ENCODE data around the gene TRA2B. TPM values are rescaled to one million over a fixed set of nuclear protein-coding genes. Genes with fewer than 3 reads are reported as not detected.

The TRA2B gene
- total and polyA plus RNA-seq, 12 donors, result 78.2 to 242 (median 106) TPM

- no peaks in the 10 kb centered on the region for H3K4me1 ChIP-seq (replicated peaks in 1 of 2)
- intact Hi-C loops (cut with DNase I), result no loop called here
- H3K36me3 ChIP-seq (replicated peaks in 1 of 2), result no peaks in the 10 kb centered on the region
- H3K27me3 ChIP-seq, result no peaks in the 10 kb centered on the region
- DNase-seq, result no peak
- H3K4me3 ChIP-seq, result no peak overlapping the region
- WGBS, 4 donors, result 85 to 96% (median 93%) methylated on average over 2 of the region's 2 CpGs
- TF ChIP-seq POLR2A (IDR thresholded peaks at IDR 0.05), result no peak
- TF ChIP-seq, protein P1, sequence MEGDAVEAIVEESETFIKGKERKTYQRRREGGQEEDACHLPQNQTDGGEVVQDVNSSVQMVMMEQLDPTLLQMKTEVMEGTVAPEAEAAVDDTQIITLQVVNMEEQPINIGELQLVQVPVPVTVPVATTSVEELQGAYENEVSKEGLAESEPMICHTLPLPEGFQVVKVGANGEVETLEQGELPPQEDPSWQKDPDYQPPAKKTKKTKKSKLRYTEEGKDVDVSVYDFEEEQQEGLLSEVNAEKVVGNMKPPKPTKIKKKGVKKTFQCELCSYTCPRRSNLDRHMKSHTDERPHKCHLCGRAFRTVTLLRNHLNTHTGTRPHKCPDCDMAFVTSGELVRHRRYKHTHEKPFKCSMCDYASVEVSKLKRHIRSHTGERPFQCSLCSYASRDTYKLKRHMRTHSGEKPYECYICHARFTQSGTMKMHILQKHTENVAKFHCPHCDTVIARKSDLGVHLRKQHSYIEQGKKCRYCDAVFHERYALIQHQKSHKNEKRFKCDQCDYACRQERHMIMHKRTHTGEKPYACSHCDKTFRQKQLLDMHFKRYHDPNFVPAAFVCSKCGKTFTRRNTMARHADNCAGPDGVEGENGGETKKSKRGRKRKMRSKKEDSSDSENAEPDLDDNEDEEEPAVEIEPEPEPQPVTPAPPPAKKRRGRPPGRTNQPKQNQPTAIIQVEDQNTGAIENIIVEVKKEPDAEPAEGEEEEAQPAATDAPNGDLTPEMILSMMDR (IDR thresholded peaks at IDR 0.05), result no peak
- H3K27ac ChIP-seq, result no peak overlapping the region
- H3K9me3 ChIP-seq (replicated peaks in 1 of 3), result no peaks in the 10 kb centered on the region
These were observed 70.2 kb downstream of the TRA2B start for GRCh38 chr3:185867650-185868049.

DNA sequence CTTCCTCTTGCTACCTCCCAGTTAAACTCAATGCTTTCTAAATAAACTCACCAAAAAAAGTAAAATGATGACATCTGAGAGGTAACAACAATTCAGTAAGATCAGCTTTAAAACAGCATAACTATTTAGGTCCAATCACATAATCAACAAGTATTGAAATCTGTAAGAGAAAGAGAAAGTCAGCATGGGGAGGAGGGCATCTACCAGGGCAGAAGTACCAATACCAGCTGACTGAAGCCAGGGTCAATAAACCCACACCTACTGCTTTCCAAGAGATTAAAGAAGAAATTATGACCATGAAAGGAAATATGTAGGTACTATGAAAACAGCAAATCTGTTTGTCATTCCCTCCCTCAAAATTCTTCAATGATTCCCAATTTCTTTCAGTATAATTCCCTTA, 70.8 kb downstream of the TRA2B start:
- Histone ChIP-seq H3K4me1 (replicated peaks in 1 of 2) (no peaks in the 10 kb centered on the region), H3K9me3 (replicated peaks in 1 of 3) (no peaks in the 10 kb centered on the region), H3K27ac (no peak overlapping the region), H3K27me3 (no peaks in the 10 kb centered on the region), H3K4me3 (no peak overlapping the region), H3K36me3 (replicated peaks in 1 of 2) (no peaks in the 10 kb centered on the region)
- TF ChIP-seq POLR2A (IDR thresholded peaks at IDR 0.05), result no peak
- TF ChIP-seq, protein P1 (IDR thresholded peaks at IDR 0.05), result no peak
- intact Hi-C loops (cut with DNase I), result no loop called here
- DNase-seq, result no peak

GRCh38 chr3:185866555-185866954, 71.3 kb downstream of the TRA2B start:
- intact Hi-C loops (cut with DNase I), result no loop called here
- Histone ChIP-seq H3K27me3 (no peaks in the 10 kb centered on the region), H3K36me3 (replicated peaks in 1 of 2) (no peaks in the 10 kb centered on the region), H3K4me1 (replicated peaks in 1 of 2) (no peaks in the 10 kb centered on the region), H3K9me3 (replicated peaks in 1 of 3) (no peaks in the 10 kb centered on the region), H3K4me3 (no peak overlapping the region), H3K27ac (no peak overlapping the region)
- no peak for DNase-seq
- TF ChIP-seq, protein P1 (IDR thresholded peaks at IDR 0.05), result no peak
- TF ChIP-seq POLR2A (IDR thresholded peaks at IDR 0.05), result no peak
- 93 to 100% (median 98%) methylated on average over 1 of the region's 1 CpG for WGBS, 4 donors

Other genes starting within 250 kb of the TRA2B start
- 10 to 100 TPM in 7 of 9 donors, 1 to 10 TPM in 2; 7.0 to 75.9 (median 21.7) TPM for gene IGF2BP2, start 113.0 kb downstream of the TRA2B start, total RNA-seq
- gene IGF2BP2, start 113.0 kb downstream of the TRA2B start, polyA plus RNA-seq, result 10 to 100 TPM in 2 of 3 donors, 1 to 10 TPM in 1; 8.4 to 24.7 (median 10.5) TPM
- 100 to 1,000 TPM in 2 of 9 donors, 10 to 100 TPM in 7; 17.2 to 114 (median 76.1) TPM for gene ETV5, start 171.1 kb upstream of the TRA2B start, total RNA-seq
- gene ETV5, start 171.1 kb upstream of the TRA2B start, polyA plus RNA-seq, result 10 to 100 TPM; 19.4 to 55.6 (median 29.0) TPM